Fibroblast of pulmonary artery (primary cell): ENCODE results near the gene TMEM186.
"Not testable (repeated sequence)": the region's sequence is repeated elsewhere in the genome, so short reads cannot be mapped to it uniquely, and the experiment has no call there.

Experiments used
- DNase-seq: peaks from one replicate; pipeline ENCODE4 v3.0.0-alpha.2; 2010; ENCODE audit warnings: low read depth
- H3K4me3 ChIP-seq: replicated peaks from 2 replicates; pipeline ENCODE4 v1.5.1; 2011; ENCODE audit warnings: low read depth, mild to moderate bottlenecking, control low read depth, low read length, moderate library complexity
- TF ChIP-seq, protein P1 (sequence below): IDR thresholded peaks from 2 replicates; pipeline ENCODE4 v1.5.1; 2011; ENCODE audit warnings: mild to moderate bottlenecking, control low read depth, low read length, inconsistent platforms; ENCODE audit errors: missing control alignments

TMEM186 gene

DNA sequence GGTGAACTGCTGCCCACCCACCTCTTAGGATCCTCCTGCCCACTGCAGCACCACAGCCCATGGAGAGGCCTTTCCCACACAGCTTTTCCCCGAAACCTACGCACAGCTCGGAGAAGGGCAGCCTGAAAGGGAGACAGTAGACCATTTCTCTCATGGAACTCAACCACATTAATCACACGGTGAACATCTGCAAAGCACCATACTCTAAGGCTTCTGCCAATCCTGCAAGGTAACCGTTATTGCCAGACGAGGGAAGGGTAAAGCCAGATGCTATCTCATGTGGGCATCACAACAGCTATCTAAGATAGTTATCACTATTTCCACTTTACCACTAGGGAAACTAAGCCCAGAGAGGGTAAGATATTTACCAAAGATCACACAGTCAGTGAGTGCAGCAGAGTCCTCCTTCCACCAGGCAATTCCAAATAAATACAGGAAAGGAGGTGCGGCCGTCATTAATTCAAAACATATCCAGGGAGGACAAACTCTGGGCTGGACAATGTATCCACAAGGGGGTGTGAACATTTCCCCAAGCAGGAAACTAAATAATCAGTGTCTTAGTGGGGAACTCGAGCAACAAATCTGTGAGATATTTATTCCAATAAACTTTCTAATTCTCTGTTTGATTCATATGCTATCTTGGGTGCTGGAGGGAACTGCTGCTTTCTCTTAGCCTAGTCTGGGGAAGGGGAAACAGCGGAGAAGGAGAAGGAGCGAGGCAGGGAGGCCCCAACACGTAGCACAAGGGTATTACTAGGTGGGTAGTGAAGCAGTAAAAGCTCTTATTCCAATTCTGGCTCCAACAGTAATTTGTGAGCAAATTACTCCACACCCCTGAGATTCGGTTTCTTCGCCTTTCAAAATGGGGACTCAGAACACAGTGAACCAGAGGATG is 723 bp downstream of the TMEM186 start:
- H3K4me3 ChIP-seq = peak overlapping the region; percentile 100
- DNase-seq = no peak
- TF ChIP-seq, protein P1, sequence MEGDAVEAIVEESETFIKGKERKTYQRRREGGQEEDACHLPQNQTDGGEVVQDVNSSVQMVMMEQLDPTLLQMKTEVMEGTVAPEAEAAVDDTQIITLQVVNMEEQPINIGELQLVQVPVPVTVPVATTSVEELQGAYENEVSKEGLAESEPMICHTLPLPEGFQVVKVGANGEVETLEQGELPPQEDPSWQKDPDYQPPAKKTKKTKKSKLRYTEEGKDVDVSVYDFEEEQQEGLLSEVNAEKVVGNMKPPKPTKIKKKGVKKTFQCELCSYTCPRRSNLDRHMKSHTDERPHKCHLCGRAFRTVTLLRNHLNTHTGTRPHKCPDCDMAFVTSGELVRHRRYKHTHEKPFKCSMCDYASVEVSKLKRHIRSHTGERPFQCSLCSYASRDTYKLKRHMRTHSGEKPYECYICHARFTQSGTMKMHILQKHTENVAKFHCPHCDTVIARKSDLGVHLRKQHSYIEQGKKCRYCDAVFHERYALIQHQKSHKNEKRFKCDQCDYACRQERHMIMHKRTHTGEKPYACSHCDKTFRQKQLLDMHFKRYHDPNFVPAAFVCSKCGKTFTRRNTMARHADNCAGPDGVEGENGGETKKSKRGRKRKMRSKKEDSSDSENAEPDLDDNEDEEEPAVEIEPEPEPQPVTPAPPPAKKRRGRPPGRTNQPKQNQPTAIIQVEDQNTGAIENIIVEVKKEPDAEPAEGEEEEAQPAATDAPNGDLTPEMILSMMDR = no peak

DNA sequence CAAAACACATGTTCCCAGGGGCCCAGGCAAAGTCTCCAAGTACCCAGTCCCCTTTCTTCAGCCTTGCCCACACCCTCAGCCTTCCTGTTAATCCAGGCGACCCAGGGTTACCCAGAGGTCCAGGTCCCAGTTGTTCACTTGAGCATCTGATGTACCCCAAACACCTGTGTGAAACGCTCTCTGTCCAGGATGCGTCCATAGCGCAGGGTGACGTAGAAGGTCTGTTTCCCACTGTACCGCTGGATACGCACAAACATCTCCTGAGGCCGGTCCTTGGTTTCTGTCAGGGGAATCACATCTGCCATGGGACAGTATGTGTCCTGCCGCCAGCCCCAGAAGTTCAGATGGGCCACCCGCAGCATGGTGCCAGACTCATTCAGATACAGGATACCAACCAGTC is 1.6 kb downstream of the TMEM186 start:
- DNase-seq = no peak
- TF ChIP-seq, protein P1 = no peak
- H3K4me3 ChIP-seq = no peak overlapping the region

DNA sequence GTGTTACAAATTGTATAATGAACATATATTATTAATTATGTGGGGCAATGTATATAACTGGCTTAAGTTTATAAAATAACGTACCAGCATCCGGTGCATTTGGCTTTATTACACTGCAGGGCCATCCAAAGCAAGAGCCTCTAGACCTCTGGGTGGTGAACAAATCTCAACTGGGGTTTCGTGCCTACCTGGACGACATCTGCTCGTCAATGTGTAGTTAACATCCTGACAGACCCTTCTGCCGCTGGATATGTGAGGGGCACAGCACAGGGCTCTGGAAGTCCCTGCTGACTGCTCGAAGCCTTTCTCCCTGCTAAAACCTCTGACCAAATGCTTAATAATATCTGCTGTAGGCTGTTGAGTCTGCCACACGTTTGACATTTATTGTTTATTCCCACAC is 2.3 kb downstream of the TMEM186 start:
- TF ChIP-seq, protein P1 = no peak
- H3K4me3 ChIP-seq = no peak overlapping the region
- no peak for DNase-seq

DNA sequence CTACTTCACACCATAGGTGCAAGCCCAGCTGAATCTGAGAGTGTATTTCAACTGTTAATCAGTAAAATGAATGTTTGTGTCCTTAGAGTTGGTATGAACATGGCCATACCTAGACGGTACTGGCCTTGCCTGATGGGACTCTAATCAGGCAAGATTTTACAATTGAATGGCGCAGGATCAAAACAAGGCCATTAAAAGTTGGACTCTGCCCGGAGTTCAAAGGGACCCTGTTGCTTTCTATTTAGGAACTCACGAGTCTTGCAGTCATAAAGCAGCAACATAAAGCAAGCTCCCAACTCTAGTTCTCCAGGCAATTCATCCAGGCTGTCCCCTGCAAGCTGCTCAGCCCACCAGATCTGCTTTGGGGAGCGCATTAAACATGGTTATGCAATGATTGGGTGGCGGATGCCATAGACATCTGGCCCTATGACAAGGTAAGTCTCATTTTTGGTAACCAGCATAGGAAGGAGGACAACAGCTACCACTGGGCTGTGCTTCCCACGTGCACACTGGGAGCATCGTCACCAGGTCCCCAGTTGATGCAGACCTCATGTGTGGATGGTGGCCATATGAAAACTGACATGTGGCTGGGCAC is 8.8 kb downstream of the TMEM186 start:
- TF ChIP-seq, protein P1 = no peak
- DNase-seq = no peak
- H3K4me3 ChIP-seq = no peak overlapping the region

DNA sequence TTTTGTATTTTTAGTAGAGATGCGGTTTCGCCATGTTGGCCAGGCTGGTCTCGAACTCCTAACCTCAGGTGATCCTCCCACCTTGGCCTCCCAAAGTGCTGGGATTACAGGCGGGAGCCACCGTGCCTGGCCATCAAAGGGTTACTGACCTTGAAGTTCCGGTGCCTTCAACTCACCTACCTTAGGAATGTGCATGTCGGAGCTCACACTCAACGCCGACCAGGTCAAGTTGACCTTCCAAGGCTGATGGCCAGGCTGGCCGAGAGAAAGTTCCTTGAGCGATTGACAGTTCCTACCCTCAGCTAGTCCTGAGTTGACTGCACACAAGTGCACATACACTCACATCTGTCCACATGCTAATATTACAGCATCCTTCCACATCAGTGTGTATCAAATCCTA is 11.1 kb downstream of the TMEM186 start:
- not testable (repeated sequence) for DNase-seq, H3K4me3 ChIP-seq

DNA sequence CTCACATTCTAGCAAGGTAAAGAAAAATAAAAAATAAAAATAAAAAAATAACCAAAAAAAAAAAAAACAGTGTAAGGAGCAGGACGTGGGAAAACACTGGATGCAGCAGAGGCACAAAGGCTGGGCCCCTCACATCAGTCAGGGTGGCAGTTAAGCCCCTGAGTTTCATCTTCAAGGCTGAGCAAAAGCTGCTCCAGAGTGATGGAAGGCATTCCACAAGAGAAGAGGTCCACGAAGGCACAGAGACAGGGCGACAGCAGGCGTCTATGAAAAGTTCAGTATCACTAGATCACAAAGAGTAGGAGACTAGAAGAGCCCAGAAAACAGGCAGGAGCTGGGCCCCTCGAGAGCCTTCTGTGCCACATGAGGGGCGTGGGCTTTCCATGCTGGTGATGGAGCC is 12.0 kb downstream of the TMEM186 start:
- H3K4me3 ChIP-seq = no peak overlapping the region
- no peak for DNase-seq
- TF ChIP-seq, protein P1 = no peak

DNA sequence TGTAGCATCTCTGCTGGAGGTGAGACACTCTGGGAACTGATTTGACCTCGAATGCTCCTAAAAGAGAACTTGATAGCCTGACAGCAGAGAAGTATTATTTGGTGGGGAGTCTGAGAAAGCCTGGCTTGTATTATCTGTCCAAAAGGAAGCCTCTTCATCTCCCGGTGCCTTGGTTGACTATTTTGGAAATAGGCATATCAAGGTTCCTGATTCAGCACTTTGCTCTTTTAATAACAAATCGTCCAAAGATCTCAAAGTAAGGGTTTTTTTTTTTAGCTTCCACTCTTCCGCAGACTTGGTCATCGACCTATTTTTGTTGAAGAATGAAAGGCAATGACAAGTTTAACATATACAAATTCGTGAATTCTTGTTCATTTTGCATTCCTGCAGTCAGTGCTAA is 14.8 kb downstream of the TMEM186 start:
- H3K4me3 ChIP-seq = no peak overlapping the region
- no peak for DNase-seq
- TF ChIP-seq, protein P1 = no peak
